RCC 7860 (cell line): ENCODE data around the gene GGNBP2.

Experiments
- DNase-seq: peaks from one replicate; pipeline ENCODE4 v3.0.0-alpha.2; 2015; ENCODE audit warnings: low spot score
- FAIRE-seq: peaks from 2 replicates; lab custom pipeline; 2012; peaks lifted over from hg19 to GRCh38; lab: Jason Lieb, UNC

Gene GGNBP2

DNA sequence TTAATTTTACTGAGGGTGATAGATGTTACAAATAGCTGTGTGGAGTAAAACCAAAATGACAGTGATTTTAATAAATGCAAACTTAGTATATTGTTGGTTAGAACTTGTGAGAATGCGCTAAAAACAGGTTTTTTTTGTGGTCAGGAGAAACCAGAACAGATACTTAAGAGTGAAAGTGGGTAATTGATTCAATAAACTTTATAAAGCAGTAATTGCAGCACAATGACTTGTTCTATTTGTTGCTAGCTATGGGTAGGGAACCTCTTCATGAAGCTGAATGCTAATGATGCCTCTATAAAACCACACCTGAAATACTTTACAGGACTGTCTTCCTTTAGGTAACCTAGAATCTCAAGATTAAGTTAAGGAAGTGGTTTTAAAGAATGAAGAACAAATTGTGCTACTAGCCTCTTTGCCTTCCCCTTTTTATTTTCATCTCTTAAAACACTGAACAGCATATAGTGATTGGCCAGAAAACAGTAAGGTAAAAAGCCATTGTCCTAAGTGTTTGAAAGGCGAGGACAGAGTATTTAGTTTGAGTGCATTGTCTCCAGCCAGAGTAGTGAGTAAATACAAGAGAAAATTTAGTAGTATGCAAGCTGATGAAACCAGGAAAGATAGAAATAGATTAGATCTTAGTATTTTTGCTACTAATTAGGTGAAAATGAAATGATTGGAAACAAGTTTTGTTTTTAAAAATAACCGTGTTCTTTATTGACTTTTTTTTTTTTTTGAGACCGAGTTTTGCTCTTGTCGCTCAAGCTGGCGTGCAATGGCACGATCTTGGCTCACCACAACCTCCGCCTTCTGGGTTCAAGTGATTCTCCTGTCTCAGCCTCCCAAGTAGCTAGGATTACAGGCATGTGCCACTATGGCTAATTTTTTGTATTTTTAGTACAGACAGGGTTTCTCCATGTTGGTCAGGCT lies 6.0 kb downstream of the GGNBP2 start:
- DNase-seq (no peak), FAIRE-seq (no peak)

DNA sequence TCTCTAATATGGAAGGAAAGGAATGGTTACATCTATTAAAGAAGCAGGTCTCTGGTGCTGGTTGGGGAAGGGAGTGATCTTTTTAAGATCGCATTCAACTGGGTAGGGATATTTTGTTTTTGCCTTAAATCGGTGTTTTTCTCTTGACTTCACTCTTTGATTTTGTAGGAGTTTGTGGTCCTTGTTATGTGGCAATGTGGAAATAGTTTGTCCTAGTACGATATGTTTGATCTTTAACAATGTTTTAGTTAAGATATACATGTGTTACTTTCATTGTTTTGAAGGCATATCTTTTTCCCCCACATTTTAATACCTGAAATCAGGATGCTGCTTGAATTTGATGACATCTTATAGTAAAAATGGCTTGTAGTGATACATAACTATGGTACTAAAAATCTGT lies 8.7 kb downstream of the GGNBP2 start:
- FAIRE-seq (no peak), DNase-seq (no peak)

DNA sequence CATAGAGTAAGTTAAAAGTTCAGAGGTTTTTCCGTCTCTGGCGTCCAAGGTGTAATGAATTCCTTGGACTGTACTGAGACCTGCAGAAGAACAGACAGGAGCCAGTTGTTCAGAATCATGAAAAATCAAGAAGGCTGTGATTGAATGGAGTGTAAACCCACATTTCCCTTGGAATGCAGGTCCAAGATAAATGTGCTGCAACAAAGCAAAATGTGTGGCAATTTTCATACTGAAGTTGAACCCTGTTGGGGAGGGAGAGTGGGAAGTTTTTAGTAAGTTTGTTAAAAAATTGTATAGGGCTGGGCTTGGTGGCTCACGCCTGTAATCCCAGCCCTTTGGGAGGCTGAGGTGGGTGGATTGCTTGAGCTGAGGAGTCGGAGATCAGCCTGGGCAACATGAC lies 21.4 kb downstream of the GGNBP2 start:
- no peak for FAIRE-seq
- DNase-seq, result no peak

DNA sequence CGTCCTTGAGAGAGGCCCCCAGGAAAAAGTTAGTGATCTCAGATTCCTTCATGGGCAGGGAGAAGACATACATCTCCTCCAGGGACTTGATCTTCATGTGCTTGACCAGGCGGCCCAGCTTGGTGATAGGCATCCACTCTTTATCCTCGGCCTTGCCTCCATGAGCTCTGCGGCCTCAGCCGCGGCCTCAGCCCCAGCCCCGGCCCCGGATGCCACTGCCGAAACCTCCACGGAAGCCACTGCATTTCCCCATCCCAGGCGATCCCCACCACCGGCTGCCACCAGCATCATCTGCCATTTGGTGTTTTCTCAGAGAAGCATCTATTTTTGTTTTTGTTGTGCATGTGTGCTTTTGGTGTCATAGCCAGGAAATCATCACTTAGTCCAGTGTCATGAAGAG lies 30.3 kb downstream of the GGNBP2 start:
- FAIRE-seq (no peak), DNase-seq (no peak)

DNA sequence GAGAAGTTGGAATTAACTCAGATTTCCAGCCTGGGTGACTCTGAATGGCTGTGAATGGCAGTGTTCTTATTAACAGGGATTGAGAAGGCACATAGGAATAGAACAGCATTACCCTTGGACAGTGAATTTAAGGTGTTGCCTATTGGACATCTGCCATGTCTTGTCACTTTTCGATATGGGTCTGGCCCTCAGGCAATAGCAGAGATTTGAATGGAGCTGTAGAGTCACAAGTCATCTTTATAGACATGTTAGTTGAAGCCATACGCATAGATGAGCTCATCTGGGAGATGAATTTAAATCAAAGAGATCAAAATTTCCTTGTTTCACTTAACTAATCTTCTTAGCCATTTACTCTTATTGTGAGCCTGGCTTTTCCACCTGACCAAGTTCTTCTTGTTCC lies 32.1 kb downstream of the GGNBP2 start:
- DNase-seq (no peak), FAIRE-seq (no peak)

DNA sequence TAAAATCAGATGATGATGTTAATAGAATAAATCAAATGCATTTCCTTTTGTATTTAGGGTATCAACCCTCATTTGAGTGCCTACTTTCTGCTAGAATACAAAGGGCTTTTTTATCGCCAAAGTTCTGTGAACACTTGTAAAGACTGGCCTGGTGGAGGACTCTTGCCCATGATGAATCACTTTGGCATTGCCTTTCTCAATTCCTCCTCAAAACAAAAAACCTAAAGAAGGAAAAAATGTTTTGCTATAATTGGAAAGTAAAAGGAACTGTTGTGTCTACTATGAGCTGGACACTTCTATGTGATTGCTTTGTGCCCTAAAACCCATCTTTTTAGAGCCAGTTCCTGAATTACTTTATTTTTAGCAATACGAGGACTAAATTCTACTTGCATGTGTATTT lies 34.0 kb downstream of the GGNBP2 start:
- FAIRE-seq (no peak), DNase-seq (no peak)

DNA sequence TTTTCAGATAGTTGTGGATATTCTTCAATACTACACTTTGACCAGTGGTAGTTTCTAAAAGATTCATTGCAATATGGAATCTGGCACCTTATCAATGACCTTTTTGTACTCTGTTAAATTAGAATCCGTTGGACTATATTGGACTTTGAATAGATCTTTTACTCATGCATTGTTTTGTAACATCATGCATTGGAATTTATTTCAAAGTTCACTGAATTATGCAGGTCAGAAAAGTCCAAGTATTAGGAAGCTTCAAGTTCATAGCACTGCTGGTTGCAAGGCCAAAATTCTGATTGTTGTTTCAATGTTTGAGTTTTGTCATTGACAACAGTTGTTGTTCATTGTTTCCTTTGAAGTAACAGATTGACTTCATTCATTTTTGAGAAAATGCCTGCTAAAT lies 39.1 kb downstream of the GGNBP2 start:
- DNase-seq (no peak), FAIRE-seq (no peak)

DNA sequence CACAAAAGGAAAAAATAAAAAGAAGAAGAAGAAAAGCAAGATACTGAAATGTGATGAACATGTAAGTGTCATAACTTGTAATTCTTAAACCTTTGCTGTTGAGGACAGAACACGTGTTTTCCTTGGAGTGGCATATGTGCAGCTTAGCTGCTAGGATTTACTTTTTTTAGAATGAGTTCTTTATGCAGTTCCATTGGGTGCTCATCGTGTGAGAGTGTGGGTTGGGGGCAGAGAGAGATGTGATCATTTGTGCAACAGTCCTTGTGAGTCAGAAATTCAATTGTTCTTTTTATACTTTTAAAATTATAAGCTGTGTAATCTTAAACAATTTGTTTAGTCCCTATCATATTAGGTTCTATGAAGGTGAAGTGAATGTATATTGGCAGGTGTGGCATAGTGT lies 41.4 kb downstream of the GGNBP2 start:
- no peak for FAIRE-seq

DNA sequence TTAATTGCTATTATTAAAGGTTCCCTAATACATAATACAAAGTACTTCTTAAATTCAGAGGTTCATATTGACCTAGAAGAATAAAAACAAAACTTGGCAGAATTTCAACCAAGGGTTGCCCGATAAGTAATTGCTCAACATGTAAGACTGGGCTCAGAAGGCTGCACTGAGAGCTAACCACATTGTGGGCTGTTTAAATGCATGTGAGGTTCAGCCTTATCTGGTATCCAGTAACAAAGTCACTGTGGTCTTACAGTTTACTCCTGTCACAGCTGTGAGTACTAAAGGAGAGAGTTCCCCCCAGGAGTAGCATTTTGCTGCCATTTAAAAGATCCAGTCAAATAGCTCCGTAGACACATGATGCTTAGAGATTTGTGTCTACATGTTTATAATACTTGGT lies 45.4 kb downstream of the GGNBP2 start:
- FAIRE-seq, result no peak
- DNase-seq, result no peak

More for the DNA sequence above, 41.4 kb downstream of the GGNBP2 start:
- no peak for DNase-seq

DNA sequence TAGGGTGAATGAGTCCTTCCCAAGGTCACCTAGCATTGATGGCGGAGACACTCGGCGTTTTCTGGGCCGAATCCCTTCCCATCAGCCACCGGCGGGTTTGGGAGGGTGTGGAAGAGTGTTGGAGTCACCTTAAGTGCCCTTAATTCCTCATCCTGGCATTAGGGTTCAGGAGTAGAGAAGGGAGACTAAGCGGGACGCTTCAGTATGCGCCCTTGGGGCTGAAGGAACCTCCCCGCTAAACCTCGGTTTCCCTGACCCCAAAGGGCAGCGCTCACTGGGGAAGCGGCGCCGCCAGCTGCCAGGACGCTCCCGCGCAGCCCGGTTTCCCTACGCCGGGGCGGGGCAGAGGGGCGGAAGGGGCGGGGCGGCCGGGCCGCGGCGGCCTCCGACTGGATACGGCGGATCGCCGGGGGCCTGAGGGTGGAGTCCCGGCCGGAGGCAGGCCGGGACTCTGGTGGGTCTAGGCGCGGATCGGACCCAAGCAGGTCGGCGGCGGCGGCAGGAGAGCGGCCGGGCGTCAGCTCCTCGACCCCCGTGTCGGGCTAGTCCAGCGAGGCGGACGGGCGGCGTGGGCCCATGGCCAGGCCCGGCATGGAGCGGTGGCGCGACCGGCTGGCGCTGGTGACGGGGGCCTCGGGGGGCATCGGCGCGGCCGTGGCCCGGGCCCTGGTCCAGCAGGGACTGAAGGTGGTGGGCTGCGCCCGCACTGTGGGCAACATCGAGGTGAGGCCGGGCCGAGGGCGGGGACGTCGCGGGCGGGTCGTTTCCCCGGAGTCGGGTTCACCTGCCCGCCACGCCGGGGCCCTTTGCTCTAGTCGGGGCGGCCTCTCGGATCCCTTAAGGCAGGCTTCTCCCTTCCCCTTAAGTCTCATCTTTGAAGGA lies 47.0 kb downstream of the GGNBP2 start, which contains the start of gene DHRS11:
DHRS11 (plus strand) TSS at position 446 of the 882 bp plus-strand sequence; CDS start at position 577, 131 bp downstream.
- FAIRE-seq, result no peak
- peak; percentile 51 for DNase-seq

DNA sequence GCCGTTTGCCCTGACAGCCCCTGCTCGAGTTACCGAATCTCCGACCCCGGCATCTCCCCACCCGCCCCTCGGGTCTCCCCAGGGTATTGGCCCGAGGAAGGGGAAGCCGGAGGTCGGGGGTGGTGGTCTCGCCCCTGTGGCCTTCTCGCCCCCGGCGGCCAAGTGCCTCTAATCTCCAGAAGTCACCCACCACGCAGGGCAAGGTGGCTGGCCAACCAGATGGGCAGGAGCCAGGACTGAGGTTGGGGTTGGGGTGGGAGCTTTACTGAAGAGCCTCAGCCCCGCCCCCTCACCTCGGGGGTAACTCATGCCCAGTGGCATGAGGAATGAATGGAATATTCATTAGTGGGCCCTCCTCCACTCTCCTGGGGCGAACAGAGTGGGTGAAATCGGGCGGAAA lies 47.6 kb downstream of the GGNBP2 start:
- peak; percentile 23 for DNase-seq
- FAIRE-seq, result no peak

DNA sequence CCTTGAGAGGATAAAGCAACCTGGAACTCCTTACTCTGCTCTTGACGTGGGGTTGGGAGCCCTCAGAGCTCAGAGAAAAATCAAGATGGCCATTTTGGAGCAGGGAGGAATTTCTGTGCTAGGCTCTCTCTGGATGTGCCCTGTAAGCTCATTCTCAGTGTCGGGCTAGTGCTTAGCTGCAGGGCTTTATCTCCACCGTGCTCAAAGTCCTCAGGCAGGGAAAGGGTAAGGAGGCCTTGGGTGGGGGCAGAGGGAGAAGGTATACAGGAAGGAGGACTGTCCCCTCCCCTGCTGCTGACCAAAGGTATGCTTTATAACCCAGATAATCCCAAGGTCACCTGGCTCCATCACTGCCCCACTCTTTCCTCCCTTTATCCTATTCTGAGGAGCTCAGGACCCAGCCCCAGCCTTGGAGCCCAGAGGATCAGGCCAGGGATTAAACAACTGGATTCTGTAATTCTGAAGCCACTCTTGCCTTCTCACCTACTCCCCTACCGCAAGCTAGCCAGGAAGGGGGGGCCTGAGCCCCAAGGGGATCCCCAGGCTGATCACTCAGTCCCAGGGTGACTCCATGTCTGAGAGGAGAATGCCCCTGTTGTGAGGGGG lies 48.1 kb downstream of the GGNBP2 start:
- no peak for DNase-seq

DNA sequence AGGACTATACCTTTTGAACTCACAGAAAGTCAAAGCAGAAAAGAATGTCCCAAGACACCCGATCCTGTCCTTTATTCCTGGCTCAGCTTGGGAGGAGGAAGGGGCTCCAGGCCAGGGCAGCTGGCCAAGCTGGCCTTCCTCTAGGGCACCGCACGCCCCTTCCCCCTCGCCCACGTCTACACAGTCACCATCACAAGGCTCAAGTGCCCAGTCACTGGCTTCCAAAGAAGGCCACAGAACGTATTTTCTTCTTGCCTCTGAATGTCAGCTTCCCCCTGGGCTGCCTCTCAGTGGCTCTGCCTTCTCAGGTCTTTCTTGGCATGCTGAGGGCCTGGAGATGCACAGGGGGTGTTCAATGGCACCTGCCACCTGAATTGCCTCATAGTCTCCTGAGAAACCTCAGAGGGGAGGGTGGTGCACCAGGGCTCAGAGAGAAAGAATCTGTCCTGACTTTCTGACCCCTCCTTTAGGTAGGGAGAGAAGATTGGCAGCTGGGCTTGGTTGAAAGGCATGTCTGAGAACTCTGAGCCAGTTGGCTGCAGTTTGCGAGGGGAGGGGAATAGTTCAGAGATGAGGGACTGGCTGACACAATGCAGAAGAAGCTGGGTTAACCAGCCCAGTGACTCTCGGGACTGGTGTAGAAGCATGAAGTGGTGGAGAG lies 49.1 kb downstream of the GGNBP2 start:
- no peak for FAIRE-seq
- DNase-seq, result no peak

More for the DNA sequence above, 48.1 kb downstream of the GGNBP2 start:
- no peak for FAIRE-seq

DNA sequence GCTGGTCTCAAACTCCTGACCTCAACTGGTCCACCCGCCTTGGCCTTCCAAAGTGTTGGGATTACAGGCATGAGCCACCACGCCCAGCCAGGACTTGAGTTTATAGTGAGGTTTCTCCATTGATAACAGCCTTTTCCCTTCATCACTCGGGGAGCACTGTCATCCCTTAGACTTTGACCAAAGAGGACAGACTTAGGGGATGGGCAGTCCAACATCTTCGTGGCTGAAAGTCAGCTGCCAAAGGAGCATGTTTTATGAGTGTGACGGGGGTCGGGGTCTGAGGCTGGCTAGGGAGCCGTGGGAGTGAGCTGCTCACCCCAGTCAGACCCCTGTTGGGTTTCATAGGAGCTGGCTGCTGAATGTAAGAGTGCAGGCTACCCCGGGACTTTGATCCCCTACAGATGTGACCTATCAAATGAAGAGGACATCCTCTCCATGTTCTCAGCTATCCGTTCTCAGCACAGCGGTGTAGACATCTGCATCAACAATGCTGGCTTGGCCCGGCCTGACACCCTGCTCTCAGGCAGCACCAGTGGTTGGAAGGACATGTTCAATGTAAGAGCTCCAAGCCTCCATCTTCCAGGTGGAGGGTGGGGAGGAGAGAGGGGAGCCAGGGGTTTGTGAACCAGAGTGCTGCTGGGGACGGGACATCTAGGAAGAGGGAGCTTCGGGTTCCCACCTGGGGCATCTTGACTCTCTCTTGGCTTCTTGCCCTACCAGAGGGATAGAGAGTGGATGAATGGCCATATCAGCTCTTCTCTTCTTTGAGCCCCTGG lies 50.1 kb downstream of the GGNBP2 start:
- no peak for DNase-seq
- FAIRE-seq, result no peak

DNA sequence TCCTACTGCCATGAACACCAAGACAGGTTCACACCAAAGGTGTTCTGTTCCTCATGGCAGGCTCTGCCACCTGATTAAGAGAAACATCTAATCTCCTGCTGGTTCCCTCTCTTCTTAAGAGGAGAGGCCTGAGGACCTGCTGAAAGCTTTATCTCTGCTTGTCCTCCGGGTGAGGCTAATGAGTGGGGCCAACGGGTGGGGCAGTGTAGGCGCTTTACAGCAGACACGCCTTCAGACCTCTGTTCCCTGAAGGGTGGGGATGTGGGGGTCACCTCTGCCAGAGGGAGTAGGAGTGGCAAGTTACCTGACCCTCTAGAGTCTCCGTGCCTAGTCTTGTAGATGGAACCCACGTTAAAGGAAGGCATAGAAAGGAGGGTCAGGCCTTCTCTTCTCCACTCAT lies 52.5 kb downstream of the GGNBP2 start:
- DNase-seq (no peak), FAIRE-seq (no peak)

DNA sequence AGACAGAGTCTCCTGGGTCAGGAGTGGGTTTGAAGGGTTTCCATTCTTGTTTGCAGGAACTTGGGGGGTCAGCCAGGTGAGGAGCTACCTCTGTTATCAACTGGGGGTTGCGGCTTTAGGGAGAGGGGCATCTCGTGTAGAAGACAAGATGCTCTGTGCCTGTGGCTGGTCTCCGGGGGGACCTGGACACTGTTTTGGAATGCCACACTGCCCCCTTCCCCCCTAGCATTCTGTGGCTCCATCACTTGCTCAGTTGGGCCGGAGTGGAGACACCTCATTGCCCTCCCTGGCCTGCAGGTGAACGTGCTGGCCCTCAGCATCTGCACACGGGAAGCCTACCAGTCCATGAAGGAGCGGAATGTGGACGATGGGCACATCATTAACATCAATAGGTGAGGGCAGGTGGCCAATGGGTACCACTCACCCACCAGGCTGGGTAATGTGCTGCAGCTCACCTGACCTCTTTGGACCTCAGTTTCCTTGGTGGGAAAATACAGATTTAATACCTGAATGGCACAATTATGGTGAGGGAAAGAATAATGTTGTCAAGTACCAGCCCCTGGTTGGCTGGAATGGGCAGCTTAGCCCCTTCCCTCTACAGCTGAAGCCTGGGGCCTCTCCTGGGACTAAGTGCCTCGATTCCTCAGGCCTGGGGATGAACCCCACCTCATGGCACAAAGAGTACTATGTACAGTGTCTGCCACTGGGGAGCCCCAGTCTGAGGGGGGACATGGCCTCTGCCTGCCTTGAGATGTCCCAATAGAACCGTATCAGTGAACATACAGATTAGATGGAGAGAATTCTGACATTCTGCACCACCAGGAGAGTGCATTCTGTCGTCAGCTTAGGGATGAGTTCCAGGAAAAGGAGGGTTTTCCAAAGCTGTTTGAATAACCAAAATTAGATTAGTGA lies 53.4 kb downstream of the GGNBP2 start:
- no peak for FAIRE-seq
- no peak for DNase-seq

DNA sequence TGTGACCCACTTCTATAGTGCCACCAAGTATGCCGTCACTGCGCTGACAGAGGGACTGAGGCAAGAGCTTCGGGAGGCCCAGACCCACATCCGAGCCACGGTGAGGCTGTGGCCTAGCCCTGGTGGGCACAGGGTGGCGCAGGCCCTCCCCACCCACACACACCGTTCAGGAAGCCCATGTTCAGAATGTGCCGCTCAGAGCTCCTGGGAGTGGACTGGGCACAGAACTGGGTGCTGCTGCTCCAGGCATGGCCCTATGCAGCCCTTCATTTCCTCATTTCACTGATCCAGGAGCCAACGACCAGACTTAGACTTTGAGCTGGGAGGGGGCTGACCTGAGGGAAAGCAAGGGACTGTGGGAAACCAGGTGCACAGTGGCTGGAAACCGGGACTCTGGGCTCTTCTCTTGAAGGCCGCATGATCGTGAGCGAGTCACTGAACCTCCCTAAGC lies 54.3 kb downstream of the GGNBP2 start:
- DNase-seq, result no peak
- FAIRE-seq, result no peak

DNA sequence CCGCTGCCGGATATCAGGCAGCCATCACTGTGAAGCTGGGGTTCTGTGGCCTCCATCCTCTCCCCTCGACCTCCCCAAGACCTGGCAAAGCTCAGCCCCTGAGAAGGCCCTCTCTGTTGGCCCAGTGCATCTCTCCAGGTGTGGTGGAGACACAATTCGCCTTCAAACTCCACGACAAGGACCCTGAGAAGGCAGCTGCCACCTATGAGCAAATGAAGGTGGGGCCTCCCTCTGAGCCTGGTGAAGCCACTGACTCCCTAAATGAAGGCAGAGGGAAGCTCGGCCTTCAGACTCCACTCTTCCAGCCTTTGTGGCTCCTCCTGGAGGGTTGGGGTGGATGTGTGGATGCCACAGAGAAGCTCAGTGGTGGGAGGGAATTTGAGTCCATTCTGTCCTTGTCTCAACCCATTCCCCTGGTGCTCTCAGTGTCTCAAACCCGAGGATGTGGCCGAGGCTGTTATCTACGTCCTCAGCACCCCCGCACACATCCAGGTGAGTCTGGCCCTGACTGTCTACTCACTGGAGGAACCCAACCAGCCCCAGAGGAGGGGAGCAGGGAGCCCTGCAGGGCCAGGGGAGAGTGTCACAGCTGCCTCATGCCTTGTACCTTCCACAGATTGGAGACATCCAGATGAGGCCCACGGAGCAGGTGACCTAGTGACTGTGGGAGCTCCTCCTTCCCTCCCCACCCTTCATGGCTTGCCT lies 55.0 kb downstream of the GGNBP2 start:
- FAIRE-seq (no peak), DNase-seq (no peak)
